ENCODE data around the gene PAPPA. TPM values are rescaled to one million over a fixed set of nuclear protein-coding genes. Genes with fewer than 3 reads are reported as not detected.

Gene PAPPA
- total RNA-seq, 1 donor: 56.5 TPM

DNA sequence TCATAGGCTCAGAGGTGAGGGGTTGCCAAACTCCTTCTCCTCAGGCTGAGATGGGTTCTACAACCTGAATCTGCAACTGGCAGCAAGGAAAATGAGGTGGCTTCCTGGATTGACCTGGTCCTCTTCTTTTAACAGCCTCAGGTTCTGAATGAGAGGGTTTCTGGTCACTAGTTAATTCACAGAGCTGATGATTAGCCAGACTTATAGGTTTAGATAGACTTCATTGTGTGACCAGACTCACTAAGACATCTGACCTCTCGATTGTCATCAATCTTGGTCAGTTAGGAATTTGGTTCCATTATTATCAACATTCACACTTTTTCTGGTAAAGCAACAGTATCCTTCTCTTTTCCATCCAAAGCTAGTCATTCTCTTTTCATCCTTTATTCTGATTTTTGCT lies 257.9 kb downstream of the PAPPA start:
- H3K36me3 ChIP-seq (ENCODE audit: insufficient read depth, low read length): no peaks in the 10 kb centered on the region
- H3K27me3 ChIP-seq (ENCODE audit: insufficient read depth, low read length): no peaks in the 10 kb centered on the region
- H2AFZ ChIP-seq (ENCODE audit: low read length): no peak overlapping the region
- no peaks in the 10 kb centered on the region for H3K9me3 ChIP-seq (ENCODE audit: low read depth, low read length)
- H3K27ac ChIP-seq (ENCODE audit: low read depth, low read length): no peak overlapping the region
- no peak overlapping the region for H3K4me3 ChIP-seq (ENCODE audit: insufficient read depth, low read length)
- H3K79me2 ChIP-seq (ENCODE audit: insufficient read depth, low read length): no peaks in the 10 kb centered on the region
- no peaks in the 10 kb centered on the region for H4K20me1 ChIP-seq (ENCODE audit: insufficient read depth, low read length)
- no peak for DNase-seq (ENCODE audit: insufficient read length, low spot score, missing footprints)
- no peak overlapping the region for H3K4me2 ChIP-seq (ENCODE audit: insufficient read depth, low read length)
- TF ChIP-seq, protein P1, sequence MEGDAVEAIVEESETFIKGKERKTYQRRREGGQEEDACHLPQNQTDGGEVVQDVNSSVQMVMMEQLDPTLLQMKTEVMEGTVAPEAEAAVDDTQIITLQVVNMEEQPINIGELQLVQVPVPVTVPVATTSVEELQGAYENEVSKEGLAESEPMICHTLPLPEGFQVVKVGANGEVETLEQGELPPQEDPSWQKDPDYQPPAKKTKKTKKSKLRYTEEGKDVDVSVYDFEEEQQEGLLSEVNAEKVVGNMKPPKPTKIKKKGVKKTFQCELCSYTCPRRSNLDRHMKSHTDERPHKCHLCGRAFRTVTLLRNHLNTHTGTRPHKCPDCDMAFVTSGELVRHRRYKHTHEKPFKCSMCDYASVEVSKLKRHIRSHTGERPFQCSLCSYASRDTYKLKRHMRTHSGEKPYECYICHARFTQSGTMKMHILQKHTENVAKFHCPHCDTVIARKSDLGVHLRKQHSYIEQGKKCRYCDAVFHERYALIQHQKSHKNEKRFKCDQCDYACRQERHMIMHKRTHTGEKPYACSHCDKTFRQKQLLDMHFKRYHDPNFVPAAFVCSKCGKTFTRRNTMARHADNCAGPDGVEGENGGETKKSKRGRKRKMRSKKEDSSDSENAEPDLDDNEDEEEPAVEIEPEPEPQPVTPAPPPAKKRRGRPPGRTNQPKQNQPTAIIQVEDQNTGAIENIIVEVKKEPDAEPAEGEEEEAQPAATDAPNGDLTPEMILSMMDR (IDR thresholded peaks at IDR 0.05; ENCODE audit: extremely low read depth, low read depth, low read length): no peak
- no peaks in the 10 kb centered on the region for H3K4me1 ChIP-seq (ENCODE audit: insufficient read depth, low read length)

DNA sequence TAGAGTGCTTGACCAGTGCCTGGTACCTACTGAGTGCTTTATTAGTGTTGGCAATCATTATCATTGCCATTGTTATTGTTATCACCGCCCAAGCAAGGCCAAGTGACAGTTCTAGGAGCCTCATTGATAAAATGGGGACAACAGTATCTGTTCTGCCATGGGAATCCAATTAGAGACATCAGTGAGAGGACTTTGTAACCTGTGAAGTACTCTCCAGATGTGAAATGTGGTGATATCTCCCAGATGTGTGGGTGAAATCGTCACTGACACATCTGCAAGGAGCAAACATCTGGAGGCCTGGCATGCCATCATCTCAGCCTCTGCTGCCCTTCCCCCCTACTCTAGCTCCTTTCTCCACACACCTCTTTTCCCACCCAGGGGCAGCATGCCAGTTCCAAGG lies 260.8 kb downstream of the PAPPA start:
- Histone ChIP-seq H3K27me3 (ENCODE audit: insufficient read depth, low read length) (no peaks in the 10 kb centered on the region), H3K27ac (ENCODE audit: low read depth, low read length) (no peak overlapping the region), H3K79me2 (ENCODE audit: insufficient read depth, low read length) (no peaks in the 10 kb centered on the region), H3K4me1 (ENCODE audit: insufficient read depth, low read length) (no peaks in the 10 kb centered on the region), H4K20me1 (ENCODE audit: insufficient read depth, low read length) (no peaks in the 10 kb centered on the region), H3K36me3 (ENCODE audit: insufficient read depth, low read length) (no peaks in the 10 kb centered on the region), H3K9me3 (ENCODE audit: low read depth, low read length) (no peaks in the 10 kb centered on the region), H2AFZ (ENCODE audit: low read length) (no peak overlapping the region), H3K4me3 (ENCODE audit: insufficient read depth, low read length) (no peak overlapping the region), H3K4me2 (ENCODE audit: insufficient read depth, low read length) (no peak overlapping the region)
- no peak for DNase-seq (ENCODE audit: insufficient read length, low spot score, missing footprints)
- TF ChIP-seq, protein P1 (IDR thresholded peaks at IDR 0.05; ENCODE audit: extremely low read depth, low read depth, low read length): no peak

DNA sequence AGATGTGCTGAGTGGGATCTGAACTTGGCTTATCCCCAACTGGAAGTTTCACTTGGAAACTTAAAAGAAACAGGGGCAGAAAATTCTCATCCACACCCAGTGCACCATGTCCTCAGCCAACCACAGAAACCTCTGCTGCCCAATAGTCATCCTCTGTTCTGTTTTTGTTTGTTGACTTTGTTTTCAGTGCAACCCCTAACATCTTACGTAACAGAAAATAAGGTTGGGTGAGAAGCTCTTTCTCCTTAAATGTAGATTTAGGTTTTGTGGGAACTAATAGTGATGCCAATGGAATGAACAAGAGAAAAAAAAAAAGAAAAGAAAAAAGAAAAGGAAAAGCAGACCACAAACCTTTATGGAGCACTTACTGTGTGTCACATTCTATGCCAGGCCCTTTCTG lies 262.8 kb downstream of the PAPPA start:
- Histone ChIP-seq H2AFZ (ENCODE audit: low read length) (no peak overlapping the region), H3K4me1 (ENCODE audit: insufficient read depth, low read length) (no peaks in the 10 kb centered on the region), H3K27ac (ENCODE audit: low read depth, low read length) (no peak overlapping the region), H3K4me3 (ENCODE audit: insufficient read depth, low read length) (no peak overlapping the region), H3K79me2 (ENCODE audit: insufficient read depth, low read length) (no peaks in the 10 kb centered on the region), H3K4me2 (ENCODE audit: insufficient read depth, low read length) (no peak overlapping the region), H3K9me3 (ENCODE audit: low read depth, low read length) (no peaks in the 10 kb centered on the region), H3K27me3 (ENCODE audit: insufficient read depth, low read length) (no peaks in the 10 kb centered on the region), H4K20me1 (ENCODE audit: insufficient read depth, low read length) (no peaks in the 10 kb centered on the region), H3K36me3 (ENCODE audit: insufficient read depth, low read length) (no peaks in the 10 kb centered on the region)
- TF ChIP-seq, protein P1 (IDR thresholded peaks at IDR 0.05; ENCODE audit: extremely low read depth, low read depth, low read length): no peak
- DNase-seq (ENCODE audit: insufficient read length, low spot score, missing footprints): no peak

DNA sequence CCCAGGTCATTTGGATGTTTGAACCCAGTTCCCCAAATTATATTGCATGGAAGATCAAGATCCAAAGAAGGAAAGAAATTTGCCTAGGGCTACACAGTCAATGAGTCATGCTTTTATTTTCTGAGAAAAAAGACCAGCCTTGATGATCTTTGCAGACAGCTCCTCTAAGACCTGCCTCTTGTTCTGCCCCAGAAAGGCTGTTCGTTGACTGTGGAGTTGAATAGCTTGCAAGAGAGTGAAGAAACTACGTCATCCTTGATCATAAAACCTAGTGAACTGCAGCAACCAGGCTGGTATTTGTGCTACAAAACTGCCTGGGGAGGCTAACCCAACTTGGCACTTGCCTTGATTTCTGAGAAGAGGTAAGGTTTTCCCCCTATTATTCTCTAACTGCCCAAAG lies 263.9 kb downstream of the PAPPA start:
- no peaks in the 10 kb centered on the region for H3K9me3 ChIP-seq (ENCODE audit: low read depth, low read length)
- no peak overlapping the region for H3K4me3 ChIP-seq (ENCODE audit: insufficient read depth, low read length)
- H3K36me3 ChIP-seq (ENCODE audit: insufficient read depth, low read length): no peaks in the 10 kb centered on the region
- H3K27ac ChIP-seq (ENCODE audit: low read depth, low read length): no peak overlapping the region
- no peak overlapping the region for H3K4me2 ChIP-seq (ENCODE audit: insufficient read depth, low read length)
- no peaks in the 10 kb centered on the region for H3K79me2 ChIP-seq (ENCODE audit: insufficient read depth, low read length)
- TF ChIP-seq, protein P1 (IDR thresholded peaks at IDR 0.05; ENCODE audit: extremely low read depth, low read depth, low read length): no peak
- H3K4me1 ChIP-seq (ENCODE audit: insufficient read depth, low read length): no peaks in the 10 kb centered on the region
- H2AFZ ChIP-seq (ENCODE audit: low read length): no peak overlapping the region
- H3K27me3 ChIP-seq (ENCODE audit: insufficient read depth, low read length): no peaks in the 10 kb centered on the region
- H4K20me1 ChIP-seq (ENCODE audit: insufficient read depth, low read length): no peaks in the 10 kb centered on the region
- DNase-seq (ENCODE audit: insufficient read length, low spot score, missing footprints): no peak
